ENCODE data around the gene TIGD2. TPM values are rescaled to one million over a fixed set of nuclear protein-coding genes. Genes with fewer than 3 reads are reported as not detected.

Gene TIGD2
- 6.8 TPM for total RNA-seq
- long read RNA-seq, partial matches to known transcripts: 0 of 4 reads
- long read RNA-seq, other reads (novel, unspliced or antisense): 0 of 4 reads

DNA sequence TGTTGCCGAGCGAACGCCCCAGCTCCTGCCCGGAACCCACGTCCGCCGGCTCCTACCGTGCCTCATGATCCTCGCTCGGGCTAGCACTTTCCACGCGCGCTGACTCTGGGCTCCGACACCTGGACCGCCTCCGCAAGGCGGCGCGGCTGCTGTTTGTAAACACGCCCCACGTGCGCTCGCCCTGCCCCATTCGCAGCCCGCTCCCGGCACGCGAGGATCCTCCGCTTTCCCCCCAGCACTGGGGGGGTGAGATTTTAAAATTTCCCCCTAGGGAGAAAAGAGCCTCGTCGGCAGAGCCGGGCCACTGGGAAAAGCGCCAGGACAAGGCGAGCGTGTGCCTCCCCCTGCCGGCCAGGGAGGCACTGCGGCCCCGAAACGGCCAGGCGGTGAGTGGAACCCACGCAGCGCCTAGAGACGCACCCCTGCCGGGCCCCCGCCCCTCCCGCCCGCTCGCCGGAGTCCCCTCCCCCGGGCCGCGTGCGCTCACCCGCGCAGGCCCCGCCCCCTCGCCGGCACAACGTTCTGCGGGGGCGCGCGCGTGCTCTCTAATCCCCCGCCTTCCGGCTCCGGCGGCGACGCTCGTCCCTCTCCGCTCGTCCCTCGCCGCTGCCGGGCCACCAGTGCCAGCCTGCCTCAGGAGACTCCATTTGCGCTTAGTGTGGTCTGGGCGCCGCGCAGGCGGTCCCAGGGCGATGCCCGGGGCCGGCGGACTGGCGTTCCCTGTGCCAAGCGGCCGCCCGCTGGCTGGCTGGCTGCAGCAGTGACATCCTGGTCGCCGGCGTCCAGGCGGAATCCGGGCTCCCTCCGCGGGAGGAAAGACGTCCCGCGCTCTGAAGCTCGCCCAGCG, at the start of gene TIGD2:
Gene TIGD2 (plus strand): TSS at position 548 of the 847 bp plus-strand sequence. CDS start 1,442 bp downstream, outside the sequence.
- Histone ChIP-seq H3K4me1 (peaks cover 22% of the 10 kb centered on the region), H3K36me3 (no peaks in the 10 kb centered on the region), H3K9me3 (no peaks in the 10 kb centered on the region), H3K4me3 (peak within 1 kb of the TSS; percentile 74), H3K27ac (peak within 1 kb of the TSS; percentile 89), H3K27me3 (ENCODE audit: low read depth) (no peaks in the 10 kb centered on the region)
- intact Hi-C loops (cut with DNase I): no loop called here
- ATAC-seq (peak; percentile 99), DNase-seq (peak; percentile 93)
- TF ChIP-seq, protein P1, sequence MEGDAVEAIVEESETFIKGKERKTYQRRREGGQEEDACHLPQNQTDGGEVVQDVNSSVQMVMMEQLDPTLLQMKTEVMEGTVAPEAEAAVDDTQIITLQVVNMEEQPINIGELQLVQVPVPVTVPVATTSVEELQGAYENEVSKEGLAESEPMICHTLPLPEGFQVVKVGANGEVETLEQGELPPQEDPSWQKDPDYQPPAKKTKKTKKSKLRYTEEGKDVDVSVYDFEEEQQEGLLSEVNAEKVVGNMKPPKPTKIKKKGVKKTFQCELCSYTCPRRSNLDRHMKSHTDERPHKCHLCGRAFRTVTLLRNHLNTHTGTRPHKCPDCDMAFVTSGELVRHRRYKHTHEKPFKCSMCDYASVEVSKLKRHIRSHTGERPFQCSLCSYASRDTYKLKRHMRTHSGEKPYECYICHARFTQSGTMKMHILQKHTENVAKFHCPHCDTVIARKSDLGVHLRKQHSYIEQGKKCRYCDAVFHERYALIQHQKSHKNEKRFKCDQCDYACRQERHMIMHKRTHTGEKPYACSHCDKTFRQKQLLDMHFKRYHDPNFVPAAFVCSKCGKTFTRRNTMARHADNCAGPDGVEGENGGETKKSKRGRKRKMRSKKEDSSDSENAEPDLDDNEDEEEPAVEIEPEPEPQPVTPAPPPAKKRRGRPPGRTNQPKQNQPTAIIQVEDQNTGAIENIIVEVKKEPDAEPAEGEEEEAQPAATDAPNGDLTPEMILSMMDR (IDR thresholded peaks at IDR 0.05): peak; percentile 92

DNA sequence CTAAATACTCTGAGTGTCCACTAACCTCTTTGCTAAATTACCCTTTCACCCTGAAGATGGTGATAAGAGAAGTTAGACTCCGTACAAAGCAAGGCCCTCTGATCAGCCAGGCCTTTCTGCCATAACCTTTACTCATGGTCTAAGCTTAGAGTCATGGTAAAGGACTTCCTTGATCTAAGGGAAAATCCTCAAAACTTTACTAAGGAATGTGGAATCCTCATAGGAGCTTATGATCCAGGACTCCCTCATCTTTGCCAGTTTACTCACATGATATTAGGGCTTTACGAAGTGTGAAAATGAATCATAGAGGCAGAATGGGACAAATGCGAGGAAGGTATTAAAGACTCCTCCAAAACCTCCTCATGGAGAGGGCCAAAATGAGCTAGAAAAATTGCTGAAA, 46.5 kb upstream of the TIGD2 start:
- no peak for DNase-seq
- Histone ChIP-seq H3K4me3 (no peak overlapping the region), H3K27ac (no peak overlapping the region), H3K36me3 (no peaks in the 10 kb centered on the region), H3K9me3 (no peaks in the 10 kb centered on the region), H3K27me3 (ENCODE audit: low read depth) (no peaks in the 10 kb centered on the region), H3K4me1 (no peaks in the 10 kb centered on the region)
- no peak for ATAC-seq
- intact Hi-C loops (cut with DNase I): no loop called here
- TF ChIP-seq, protein P1 (IDR thresholded peaks at IDR 0.05): no peak

DNA sequence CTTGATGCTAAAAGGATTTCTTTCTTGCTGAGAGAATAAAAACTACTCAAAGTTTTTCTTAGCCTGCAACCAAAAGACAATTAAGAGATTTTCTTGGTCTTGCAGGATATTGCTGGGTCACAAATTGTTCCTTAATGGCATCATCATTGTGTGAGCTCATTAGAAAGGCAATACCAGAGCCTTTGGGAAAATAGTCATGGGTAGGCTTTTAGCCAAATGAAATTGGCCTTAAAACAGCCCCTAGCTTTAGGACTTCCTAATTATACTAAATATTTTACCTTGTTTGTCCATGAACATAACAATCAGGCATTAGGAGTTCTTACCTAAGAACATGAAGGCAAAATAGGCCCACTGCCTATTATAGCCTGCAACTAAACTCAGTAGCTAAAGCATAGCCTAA, 43.9 kb upstream of the TIGD2 start:
- no peak for ATAC-seq
- intact Hi-C loops (cut with DNase I): no loop called here

DNA sequence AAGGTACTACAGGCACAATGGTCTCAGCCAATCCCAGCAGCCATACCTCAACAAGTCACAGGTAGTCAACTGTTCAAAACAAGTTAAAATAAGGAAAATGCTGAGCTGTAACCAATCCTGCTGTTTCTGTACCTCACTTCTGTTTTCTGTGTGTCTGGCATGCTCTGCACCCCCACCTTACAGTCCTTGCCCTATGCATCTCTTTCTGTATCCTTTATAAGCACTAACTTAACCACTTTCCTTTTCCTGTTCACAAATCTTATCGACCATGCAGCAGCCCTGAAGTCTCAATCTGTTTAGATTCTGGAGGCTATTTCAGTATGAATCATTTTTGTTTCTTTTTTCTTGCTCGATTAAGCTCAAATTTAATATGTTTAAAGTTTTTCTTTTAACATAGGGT, 41.9 kb upstream of the TIGD2 start:
- Histone ChIP-seq H3K4me1 (no peaks in the 10 kb centered on the region), H3K36me3 (no peaks in the 10 kb centered on the region), H3K9me3 (no peaks in the 10 kb centered on the region), H3K4me3 (no peak overlapping the region), H3K27me3 (ENCODE audit: low read depth) (no peaks in the 10 kb centered on the region), H3K27ac (no peak overlapping the region)
- DNase-seq (no peak), ATAC-seq (no peak)
- TF ChIP-seq, protein P1 (IDR thresholded peaks at IDR 0.05): no peak
- intact Hi-C loops (cut with DNase I): no loop called here

More for the DNA sequence above, 43.9 kb upstream of the TIGD2 start:
- Histone ChIP-seq H3K4me3 (no peak overlapping the region), H3K4me1 (no peaks in the 10 kb centered on the region), H3K27ac (no peak overlapping the region), H3K36me3 (no peaks in the 10 kb centered on the region), H3K27me3 (ENCODE audit: low read depth) (no peaks in the 10 kb centered on the region), H3K9me3 (no peaks in the 10 kb centered on the region)
- no peak for DNase-seq
- TF ChIP-seq, protein P1 (IDR thresholded peaks at IDR 0.05): no peak

DNA sequence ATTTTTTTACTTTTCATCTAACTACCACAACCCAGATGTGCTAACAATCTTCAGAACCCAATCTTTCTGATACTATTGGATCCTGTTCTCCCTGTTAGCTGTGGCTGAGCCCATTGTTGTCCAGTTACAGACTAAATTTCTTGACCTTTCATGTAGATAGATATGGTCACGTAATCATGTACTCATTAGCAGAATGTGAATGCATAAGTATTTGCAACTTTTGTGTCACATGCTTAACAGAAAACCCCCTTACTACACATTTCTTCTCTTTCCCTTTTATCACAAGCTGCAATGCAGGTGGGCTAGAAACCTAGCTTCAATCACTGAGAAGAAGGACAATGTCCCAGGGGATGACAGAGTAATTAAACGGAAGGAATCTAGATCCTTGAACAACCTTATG, 41.3 kb upstream of the TIGD2 start:
- no peaks in the 10 kb centered on the region for H3K4me1 ChIP-seq
- TF ChIP-seq, protein P1 (IDR thresholded peaks at IDR 0.05): no peak
- H3K27ac ChIP-seq: no peak overlapping the region
- no peaks in the 10 kb centered on the region for H3K27me3 ChIP-seq (ENCODE audit: low read depth)
- no peak overlapping the region for H3K4me3 ChIP-seq
- no peaks in the 10 kb centered on the region for H3K36me3 ChIP-seq
- no peak for ATAC-seq
- no peaks in the 10 kb centered on the region for H3K9me3 ChIP-seq
- DNase-seq: no peak
- intact Hi-C loops (cut with DNase I): no loop called here

All from lower lobe of right lung (tissue), 2 donors.